Fibroblast of lung (primary cell): Measurements from ENCODE around the gene AASDHPPT. TPM values are rescaled to one million over a fixed set of nuclear protein-coding genes. Genes with fewer than 3 reads are reported as not detected.
A peak's percentile ranks its signal among the peaks of the same experiment; 100 is the strongest.

Experiments
- DNase-seq, 2 donors: peaks; one replicate each; pipeline versions ENCODE4 v3.0.0 to v3.0.0-alpha.2; 2010; ENCODE audit warnings: low read depth in 2 of 2
- H2AFZ ChIP-seq: 2 replicates; pipeline ENCODE4 v1.5.1; 2012; ENCODE audit warnings: low read length, control low read depth, inconsistent platforms
- H3K27ac ChIP-seq: 2 replicates; pipeline ENCODE4 v1.5.1; 2011; ENCODE audit warnings: low read length, control low read depth; ENCODE audit not compliant: insufficient read depth
- H3K27me3 ChIP-seq: 2 replicates; pipeline ENCODE4 v1.5.1; 2011; ENCODE audit warnings: mild to moderate bottlenecking, low read length; ENCODE audit not compliant: control insufficient read depth, insufficient read depth
- H3K36me3 ChIP-seq: 2 replicates; pipeline ENCODE4 v1.5.1; 2011; ENCODE audit warnings: low read length; ENCODE audit not compliant: control insufficient read depth, insufficient read depth
- H3K4me1 ChIP-seq: 2 replicates; pipeline ENCODE4 v1.5.1; 2011; ENCODE audit warnings: low read length; ENCODE audit not compliant: control insufficient read depth, insufficient read depth; ENCODE audit errors: extremely low read depth
- H3K4me2 ChIP-seq: 2 replicates; pipeline ENCODE4 v1.5.1; 2011; ENCODE audit warnings: low read length, control low read depth; ENCODE audit not compliant: insufficient read depth; ENCODE audit errors: extremely low read depth
- H3K4me3 ChIP-seq, 4 experiments: fragments of 200-600 bp in 1 of 4; sonication (generic) in 1 of 4; replicated peaks in 1 of 4; 2 replicates each; pipeline ENCODE4 v1.5.1; 2011 to 2016; ENCODE audit warnings: low read length in 4 of 4, low read depth in 3 of 4, mild to moderate bottlenecking in 3 of 4, control low read depth in 2 of 4, inconsistent platforms in 1 of 4, mixed read lengths in 1 of 4; ENCODE audit not compliant: insufficient read depth in 1 of 4; ENCODE audit errors: control extremely low read depth in 1 of 4
- H3K79me2 ChIP-seq: 2 replicates; pipeline ENCODE4 v1.5.1; 2012; ENCODE audit warnings: mild to moderate bottlenecking, low read length, inconsistent platforms; ENCODE audit not compliant: control insufficient read depth, insufficient read depth
- H3K9ac ChIP-seq: 2 replicates; pipeline ENCODE4 v1.5.1; 2011; ENCODE audit warnings: mild to moderate bottlenecking, low read length, control low read depth; ENCODE audit not compliant: insufficient read depth
- H3K9me3 ChIP-seq: 2 replicates; pipeline ENCODE4 v1.5.1; 2012; ENCODE audit warnings: low read depth, low read length; ENCODE audit not compliant: control insufficient read depth, insufficient read depth
- H4K20me1 ChIP-seq: 2 replicates; pipeline ENCODE4 v1.5.1; 2011; ENCODE audit warnings: low read length; ENCODE audit not compliant: control insufficient read depth, insufficient read depth; ENCODE audit errors: extremely low read depth
- CTCF ChIP-seq, 2 donors: IDR thresholded peaks in 1 of 2; conservative IDR thresholded peaks in 1 of 2; 1 replicate in 1 of 2; 2 replicates in 1 of 2; pipeline ENCODE4 v1.5.1; 2011 to 2012; ENCODE audit warnings: low read length in 2 of 2, control low read depth in 1 of 2, inconsistent platforms in 1 of 2, low read depth in 1 of 2, mild to moderate bottlenecking in 1 of 2
- EZH2 ChIP-seq: IDR thresholded peaks from 2 replicates; pipeline ENCODE4 v1.5.1; 2012; ENCODE audit warnings: low read length, control low read depth, mild to moderate bottlenecking; ENCODE audit errors: missing control alignments
- polyA minus RNA-seq: library from RNA; depleted of rRNA, polyadenylated mRNA; stranded (reverse); fragments of >200 nt; gene quantifications from 2 replicates; pipeline ENCODE4 v1.2.3, GENCODE V29; 2011; ENCODE audit warnings: low replicate concordance
- polyA plus RNA-seq, 2 donors: library from polyadenylated mRNA; depleted of rRNA in 1 of 2; stranded (reverse) in 1 of 2; unstranded in 1 of 2; fragments of >200 nt; gene quantifications; 2 replicates each; pipeline ENCODE4 v1.2.1, GENCODE V29; 2011 to 2012; ENCODE audit warnings: missing spikeins in 1 of 2
- total RNA-seq: library from RNA; depleted of rRNA; stranded (reverse); fragments of >200 nt; gene quantifications from 2 replicates; pipeline ENCODE4 v1.2.1, GENCODE V29; 2014

AASDHPPT gene
- 42.1 and 55.0 TPM in 2 replicates for total RNA-seq
- 34.1 and 37.9 TPM in 2 replicates for polyA plus RNA-seq
- 21.3 and 25.1 TPM in 2 replicates for polyA plus RNA-seq (2012)
- 2.8 and 7.9 TPM in 2 replicates for polyA minus RNA-seq

GRCh38 chr11:106077609-106078455, at the start of gene AASDHPPT:
TSS of gene AASDHPPT (plus strand) at chr11:106077662. CDS start at chr11:106077711, 49 bp downstream.
- Histone ChIP-seq H3K27ac (peak within 1 kb of the TSS; percentile 92), H3K79me2 (peaks cover 28% of the 10 kb centered on the region), H3K4me3 (peak within 1 kb of the TSS; percentile 58 to 96 (median 84)), H3K4me1 (no peaks in the 10 kb centered on the region), H3K4me2 (peak within 1 kb of the TSS; percentile 97), H4K20me1 (no peaks in the 10 kb centered on the region), H3K9ac (peak within 1 kb of the TSS; percentile 98), H3K36me3 (peaks cover 4% of the 10 kb centered on the region), H2AFZ (peak within 1 kb of the TSS; percentile 95), H3K9me3 (no peaks in the 10 kb centered on the region), H3K27me3 (no peaks in the 10 kb centered on the region)
- peak; percentile 40 to 64 for DNase-seq
- no peak for TF ChIP-seq CTCF (conservative IDR thresholded peaks at IDR 0.05 in 1 of 2, IDR thresholded peaks at IDR 0.05 in 1 of 2; ENCODE audit: low read depth in 1 of 2, low read length in 2 of 2)
- TF ChIP-seq EZH2, result no peak

- H3K9ac ChIP-seq, result no peak overlapping the region
- H4K20me1 ChIP-seq, result no peaks in the 10 kb centered on the region
- no peak overlapping the region for H3K4me2 ChIP-seq
- no peak overlapping the region for H2AFZ ChIP-seq
- H3K4me1 ChIP-seq, result no peaks in the 10 kb centered on the region
- no peaks in the 10 kb centered on the region for H3K9me3 ChIP-seq
- DNase-seq, result no peak
- no peak overlapping the region for H3K4me3 ChIP-seq
- no peaks in the 10 kb centered on the region for H3K36me3 ChIP-seq
- TF ChIP-seq CTCF (conservative IDR thresholded peaks at IDR 0.05 in 1 of 2, IDR thresholded peaks at IDR 0.05 in 1 of 2; ENCODE audit: low read depth in 1 of 2, low read length in 2 of 2) (no peak), EZH2 (no peak)
- H3K27me3 ChIP-seq, result no peaks in the 10 kb centered on the region
- H3K79me2 ChIP-seq, result no peaks in the 10 kb centered on the region
- no peak overlapping the region for H3K27ac ChIP-seq
Observed at GRCh38 chr11:106030609-106031008, 46.9 kb upstream of the AASDHPPT start.

GRCh38 chr11:106031202-106031810, 46.2 kb upstream of the AASDHPPT start:
- Histone ChIP-seq H3K27ac (no peak overlapping the region), H3K4me2 (no peak overlapping the region), H3K27me3 (no peaks in the 10 kb centered on the region), H3K36me3 (no peaks in the 10 kb centered on the region), H3K9me3 (no peaks in the 10 kb centered on the region), H4K20me1 (no peaks in the 10 kb centered on the region), H2AFZ (no peak overlapping the region), H3K4me3 (no peak overlapping the region), H3K9ac (no peak overlapping the region), H3K79me2 (no peaks in the 10 kb centered on the region), H3K4me1 (no peaks in the 10 kb centered on the region)
- DNase-seq, result peak in 1 of 2 donors; percentile 18
- TF ChIP-seq EZH2, result no peak
